Transverse colon (tissue), 4 donors: ENCODE results near the gene MAN2A1. TPM values are rescaled to one million over a fixed set of nuclear protein-coding genes. Genes with fewer than 3 reads are reported as not detected.

ENCODE experiments used
- DNase-seq: peaks from one replicate; pipeline ENCODE4 v3.0.0-alpha.2; 2019
- H3K27ac ChIP-seq, 4 donors: fragments of 200-600 bp; sonication (generic); 2 replicates each; pipeline ENCODE4 v1.5.1; 2016 to 2018; ENCODE audit warnings: inconsistent platforms in 4 of 4
- H3K27me3 ChIP-seq: fragments of 200-600 bp; sonication (generic); 2 replicates; pipeline ENCODE4 v1.5.1; 2017; ENCODE audit warnings: inconsistent platforms
- H3K36me3 ChIP-seq, 4 donors: fragments of 200-600 bp; sonication (generic); 2 replicates each; pipeline ENCODE4 v1.5.1; 2017 to 2019; ENCODE audit warnings: inconsistent platforms in 4 of 4
- H3K4me1 ChIP-seq, 4 donors: fragments of 200-600 bp; sonication (generic); 2 replicates each; pipeline ENCODE4 v1.5.1; 2017 to 2020; ENCODE audit warnings: inconsistent platforms in 4 of 4
- H3K4me3 ChIP-seq, 4 donors: fragments of 200-600 bp; sonication (generic); 1 replicate in 1 of 4; 2 replicates in 3 of 4; pipeline versions ENCODE4 v1.5.1 to v1.6.1; 2017 to 2019; ENCODE audit warnings: inconsistent platforms in 4 of 4
- H3K9me3 ChIP-seq, 2 donors: fragments of 200-600 bp; sonication (generic); 2 replicates each; pipeline ENCODE4 v1.5.1; 2017 to 2019; ENCODE audit warnings: inconsistent platforms in 2 of 2
- EP300 ChIP-seq: sonication (generic); formaldehyde crosslinking; IDR thresholded peaks from one replicate; pipeline ENCODE4 v1.6.1; 2017; ENCODE audit warnings: antibody characterized with exemption, low read depth
- POLR2A ChIP-seq: fragments of 450-650 bp; IDR thresholded peaks from one replicate; pipeline ENCODE4 v1.6.1; 2016; ENCODE audit warnings: antibody characterized with exemption, mild to moderate bottlenecking, moderate library complexity
- POLR2AphosphoS5 ChIP-seq, 3 donors: sonication (generic); formaldehyde crosslinking; IDR thresholded peaks; one replicate each; pipeline ENCODE4 v1.6.1; 2016; ENCODE audit warnings: antibody characterized with exemption in 3 of 3
- WGBS, 2 donors: methylation state at CpG; one replicate each; pipeline ENCODE4 v1.1.5; 2018; ENCODE audit warnings: low coverage in 1 of 2; 5-methylcytosine and 5-hydroxymethylcytosine counted together
- in situ Hi-C, 4 donors: fragments of 200-750 bp; cut with MboI; loops; one replicate each; pipeline versions ENCODE4 v1.15.0 to v1.15.1; 2017; ENCODE audit warnings: low sequenced_read_pairs in 3 of 4, low pct_ligation_motif_present in 1 of 4, low pct_unique_long_range_greater_than_20kb in 1 of 4
- intact Hi-C: fragments of 100-400 bp; cut with DNase I; formaldehyde crosslinking; loops from one replicate; pipeline ENCODE4 v1.15.1; 2023; ENCODE audit warnings: low total_unique reads
- total RNA-seq, 4 donors: library from RNA; depleted of rRNA; stranded (reverse); fragments of >200 nt; gene quantifications; one replicate each; pipeline ENCODE4 v1.1.0, GENCODE V29; 2016
- TF ChIP-seq, protein P1 (sequence below), 5 experiments: fragments of 200-600 bp in 3 of 5; fragments of 450-650 bp in 2 of 5; sonication (generic) in 3 of 5; IDR thresholded peaks; 1 replicate in 2 of 5; 2 replicates in 3 of 5; pipeline ENCODE4 v1.5.1; 2016 to 2017; ENCODE audit warnings: antibody characterized with exemption in 5 of 5, inconsistent platforms in 3 of 5, mild to moderate bottlenecking in 2 of 5, moderate library complexity in 1 of 5

Gene MAN2A1
- total RNA-seq, 4 donors from 2014 or later, result 39.2 to 95.3 (median 70.4) TPM

GRCh38 chr5:109678447-109678846 is 11.3 kb upstream of the MAN2A1 start:
- TF ChIP-seq, protein P1, sequence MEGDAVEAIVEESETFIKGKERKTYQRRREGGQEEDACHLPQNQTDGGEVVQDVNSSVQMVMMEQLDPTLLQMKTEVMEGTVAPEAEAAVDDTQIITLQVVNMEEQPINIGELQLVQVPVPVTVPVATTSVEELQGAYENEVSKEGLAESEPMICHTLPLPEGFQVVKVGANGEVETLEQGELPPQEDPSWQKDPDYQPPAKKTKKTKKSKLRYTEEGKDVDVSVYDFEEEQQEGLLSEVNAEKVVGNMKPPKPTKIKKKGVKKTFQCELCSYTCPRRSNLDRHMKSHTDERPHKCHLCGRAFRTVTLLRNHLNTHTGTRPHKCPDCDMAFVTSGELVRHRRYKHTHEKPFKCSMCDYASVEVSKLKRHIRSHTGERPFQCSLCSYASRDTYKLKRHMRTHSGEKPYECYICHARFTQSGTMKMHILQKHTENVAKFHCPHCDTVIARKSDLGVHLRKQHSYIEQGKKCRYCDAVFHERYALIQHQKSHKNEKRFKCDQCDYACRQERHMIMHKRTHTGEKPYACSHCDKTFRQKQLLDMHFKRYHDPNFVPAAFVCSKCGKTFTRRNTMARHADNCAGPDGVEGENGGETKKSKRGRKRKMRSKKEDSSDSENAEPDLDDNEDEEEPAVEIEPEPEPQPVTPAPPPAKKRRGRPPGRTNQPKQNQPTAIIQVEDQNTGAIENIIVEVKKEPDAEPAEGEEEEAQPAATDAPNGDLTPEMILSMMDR (IDR thresholded peaks at IDR 0.05), result no peak
- TF ChIP-seq POLR2AphosphoS5 (IDR thresholded peaks at IDR 0.05) (no peak), POLR2A (no peak)
- Histone ChIP-seq H3K9me3 (no peaks in the 10 kb centered on the region), H3K4me3 (no peak overlapping the region), H3K4me1 (no peaks in the 10 kb centered on the region), H3K27ac (no peak overlapping the region), H3K27me3 (no peaks in the 10 kb centered on the region), H3K36me3 (no peaks in the 10 kb centered on the region)
- no peak for DNase-seq
- in situ Hi-C loops, result loop anchor here in 2 of 4 donors (25.0 kb wide), 3 partner anchors 266 to 991 kb away; partner anchors contain the start of genes FER (in 1 of the 2) and PJA2 (in 1 of the 2)
- intact Hi-C loops, result no loop called here
- WGBS, 2 donors, result 82 to 91% methylated on average over 3 of the region's 3 CpGs

- 87 to 90% methylated on average over 3 of the region's 3 CpGs for WGBS, 2 donors
- DNase-seq, result no peak
- no peak overlapping the region for H3K27ac ChIP-seq
- no peak for TF ChIP-seq POLR2AphosphoS5 (IDR thresholded peaks at IDR 0.05)
- TF ChIP-seq POLR2A, result no peak
- TF ChIP-seq EP300, result no peak
- TF ChIP-seq, protein P1 (IDR thresholded peaks at IDR 0.05), result no peak
- no peaks in the 10 kb centered on the region for H3K4me1 ChIP-seq
- in situ Hi-C loops (loop anchor here in 2 of 4 donors (25.0 kb wide), 3 partner anchors 269 to 994 kb away; partner anchors contain the start of genes FER (in 1 of the 2) and PJA2 (in 1 of the 2)), intact Hi-C loops (no loop called here)
- H3K27me3 ChIP-seq, result no peaks in the 10 kb centered on the region
- H3K9me3 ChIP-seq, result no peaks in the 10 kb centered on the region
- no peak overlapping the region for H3K4me3 ChIP-seq
- H3K36me3 ChIP-seq, result no peaks in the 10 kb centered on the region
Measured at GRCh38 chr5:109681763-109682162, 8.0 kb upstream of the MAN2A1 start.

DNA sequence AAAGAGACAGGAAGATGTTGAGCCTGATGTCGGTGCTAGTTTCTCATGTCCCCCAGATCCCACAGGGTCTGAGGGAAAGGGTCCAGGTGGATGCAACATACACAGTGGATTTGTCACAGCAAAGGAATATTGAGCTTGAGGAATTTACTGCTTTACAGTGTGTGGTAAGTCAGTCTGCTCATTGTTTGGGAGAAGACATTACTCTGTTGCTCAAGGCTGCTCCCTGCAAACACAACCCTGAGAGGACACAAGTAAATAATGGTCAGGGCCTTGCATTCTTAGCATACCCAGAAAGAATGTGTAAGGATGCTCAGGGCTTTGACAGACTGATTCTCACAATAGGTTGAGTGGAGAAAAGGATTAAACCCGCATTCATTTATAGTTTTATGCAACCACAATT is 7.3 kb upstream of the MAN2A1 start:
- in situ Hi-C loops (loop anchor here in 2 of 4 donors (25.0 kb wide), 3 partner anchors 270 to 995 kb away; partner anchors contain the start of genes FER (in 1 of the 2) and PJA2 (in 1 of the 2)), intact Hi-C loops (no loop called here)
- WGBS, 2 donors, result 70 to 84% methylated on average over 2 of the region's 2 CpGs
- TF ChIP-seq POLR2A, result no peak
- TF ChIP-seq, protein P1 (IDR thresholded peaks at IDR 0.05), result no peak
- TF ChIP-seq POLR2AphosphoS5 (IDR thresholded peaks at IDR 0.05), result no peak
- H3K4me3 ChIP-seq, result no peak overlapping the region
- H3K4me1 ChIP-seq, result no peaks in the 10 kb centered on the region
- no peaks in the 10 kb centered on the region for H3K9me3 ChIP-seq
- no peaks in the 10 kb centered on the region for H3K27me3 ChIP-seq
- H3K27ac ChIP-seq, result no peak overlapping the region
- H3K36me3 ChIP-seq, result no peaks in the 10 kb centered on the region
- DNase-seq, result no peak

DNA sequence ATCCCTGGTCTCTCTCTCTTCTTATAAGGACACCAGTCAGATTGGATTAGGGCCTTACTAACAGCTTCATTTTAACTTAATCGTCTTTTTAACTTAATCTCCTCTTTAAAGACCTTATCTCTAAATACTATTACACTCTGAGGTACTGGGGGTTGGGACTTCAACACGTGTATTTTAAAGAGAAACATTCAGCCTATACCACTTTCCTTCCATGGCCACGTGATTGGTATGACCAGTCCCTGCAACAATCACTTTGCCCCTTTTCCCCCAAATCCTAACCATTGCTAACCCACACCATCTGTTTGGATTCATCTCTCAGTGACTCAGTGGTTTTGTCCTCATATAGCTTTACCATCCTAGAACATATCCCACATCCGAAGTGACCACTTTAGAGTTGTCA is 3.8 kb upstream of the MAN2A1 start:
- no peak for TF ChIP-seq EP300
- no peak for TF ChIP-seq POLR2A
- no peak for TF ChIP-seq POLR2AphosphoS5 (IDR thresholded peaks at IDR 0.05)
- TF ChIP-seq, protein P1 (IDR thresholded peaks at IDR 0.05), result no peak
- Histone ChIP-seq H3K4me3 (no peak overlapping the region), H3K27me3 (no peaks in the 10 kb centered on the region), H3K27ac (no peak overlapping the region), H3K4me1 (peaks cover 0 to 11% (median 0%) of the 10 kb centered on the region in 4 donors), H3K36me3 (no peaks in the 10 kb centered on the region), H3K9me3 (no peaks in the 10 kb centered on the region)
- 76 to 81% methylated on average over 4 of the region's 4 CpGs for WGBS, 2 donors
- DNase-seq, result no peak
- in situ Hi-C loops, result loop anchor here in 2 of 4 donors (25.0 kb wide), 3 partner anchors 274 to 999 kb away; partner anchors contain the start of genes FER (in 1 of the 2) and PJA2 (in 1 of the 2)
- intact Hi-C loops, result no loop called here
